Endothelial cell (in vitro differentiated cells): ENCODE results near the gene KDM5C. TPM values are rescaled to one million over a fixed set of nuclear protein-coding genes. Genes with fewer than 3 reads are reported as not detected.
A peak's percentile ranks its signal among the peaks of the same experiment; 100 is the strongest.

Experiments used
- DNase-seq: peaks from one replicate; pipeline ENCODE4 v3.0.0; 2021; ENCODE audit warnings: low spot score
- H3K27ac Mint-ChIP-seq: one replicate; pipeline ENCODE4 v1.8.0; 2021; ENCODE audit warnings: mixed read lengths, inconsistent platforms; ENCODE audit not compliant: unreplicated experiment
- H3K27me3 Mint-ChIP-seq: one replicate; pipeline ENCODE4 v1.8.0; 2021; ENCODE audit warnings: mild to moderate bottlenecking, moderate library complexity, mixed read lengths, inconsistent platforms; ENCODE audit not compliant: unreplicated experiment
- H3K36me3 Mint-ChIP-seq: one replicate; pipeline ENCODE4 v1.8.0; 2021; ENCODE audit warnings: mild to moderate bottlenecking, low read depth, mixed read lengths, inconsistent platforms; ENCODE audit not compliant: unreplicated experiment
- H3K4me1 Mint-ChIP-seq: one replicate; pipeline ENCODE4 v1.8.0; 2021; ENCODE audit warnings: mild to moderate bottlenecking, mixed read lengths, inconsistent platforms; ENCODE audit not compliant: unreplicated experiment
- H3K4me3 Mint-ChIP-seq: one replicate; pipeline ENCODE4 v1.8.0; 2021; ENCODE audit warnings: mild to moderate bottlenecking, mixed read lengths, inconsistent platforms; ENCODE audit not compliant: unreplicated experiment
- H3K9me3 Mint-ChIP-seq: one replicate; pipeline ENCODE4 v1.8.0; 2021; ENCODE audit warnings: mixed read lengths, inconsistent platforms; ENCODE audit not compliant: unreplicated experiment
- CTCF ChIP-seq: fragments of 200-600 bp; sonication (generic); IDR thresholded peaks from one replicate; pipeline ENCODE4 v1.5.0; 2021; ENCODE audit warnings: antibody characterized with exemption; ENCODE audit not compliant: unreplicated experiment
- total RNA-seq: library from RNA; stranded (reverse); fragmentation: NEBNext Ultra II Directional; extraction: Animal tissue kit (Norgen Biotek cat#: 25700); gene quantifications from one replicate; pipeline ENCODE4 v1.2.1, GENCODE V29; 2021; ENCODE audit not compliant: unreplicated experiment

Gene KDM5C
- total RNA-seq, 1 donor from 2014 or later, result 132 TPM

- no peaks in the 10 kb centered on the region for H3K9me3 Mint-ChIP-seq
- H3K36me3 Mint-ChIP-seq, result no peaks in the 10 kb centered on the region
- DNase-seq, result no peak
- no peak overlapping the region for H3K27ac Mint-ChIP-seq
- no peak overlapping the region for H3K4me3 Mint-ChIP-seq
- TF ChIP-seq CTCF, result no peak
- H3K4me1 Mint-ChIP-seq, result peaks cover 36% of the 10 kb centered on the region
- peaks cover 2% of the 10 kb centered on the region for H3K27me3 Mint-ChIP-seq
These were observed 41.9 kb upstream of the KDM5C start for GRCh38 chrX:53266914-53267313.

- Mint-ChIP-seq H3K4me3 (no peak overlapping the region), H3K4me1 (peaks cover 42% of the 10 kb centered on the region), H3K9me3 (no peaks in the 10 kb centered on the region), H3K27ac (peak overlapping the region; percentile 84), H3K27me3 (peaks cover 2% of the 10 kb centered on the region), H3K36me3 (no peaks in the 10 kb centered on the region)
- no peak for DNase-seq
- no peak for TF ChIP-seq CTCF
These were observed 41.0 kb upstream of the KDM5C start for GRCh38 chrX:53265771-53266574.

- H3K4me1 Mint-ChIP-seq, result peaks cover 42% of the 10 kb centered on the region
- no peak for TF ChIP-seq CTCF
- H3K27me3 Mint-ChIP-seq, result peaks cover 6% of the 10 kb centered on the region
- peak overlapping the region; percentile 78 for H3K27ac Mint-ChIP-seq
- no peak for DNase-seq
- H3K9me3 Mint-ChIP-seq, result no peaks in the 10 kb centered on the region
- H3K36me3 Mint-ChIP-seq, result no peaks in the 10 kb centered on the region
- H3K4me3 Mint-ChIP-seq, result no peak overlapping the region
These were observed 38.6 kb upstream of the KDM5C start for GRCh38 chrX:53263597-53264094.

GRCh38 chrX:53262918-53263394, 37.9 kb upstream of the KDM5C start:
- no peak for TF ChIP-seq CTCF
- Mint-ChIP-seq H3K27ac (no peak overlapping the region), H3K27me3 (peaks cover 6% of the 10 kb centered on the region), H3K4me1 (peaks cover 44% of the 10 kb centered on the region), H3K4me3 (no peak overlapping the region), H3K36me3 (peaks cover 2% of the 10 kb centered on the region), H3K9me3 (no peaks in the 10 kb centered on the region)
- DNase-seq, result no peak
